Transverse colon (tissue), 4 donors: ENCODE results near the gene SLC39A11. TPM values are rescaled to one million over a fixed set of nuclear protein-coding genes. Genes with fewer than 3 reads are reported as not detected.

ENCODE experiments used
- DNase-seq: peaks from one replicate; pipeline ENCODE4 v3.0.0-alpha.2; 2019
- H3K27ac ChIP-seq, 4 donors: fragments of 200-600 bp; sonication (generic); 2 replicates each; pipeline ENCODE4 v1.5.1; 2016 to 2018; ENCODE audit warnings: inconsistent platforms in 4 of 4
- H3K27me3 ChIP-seq: fragments of 200-600 bp; sonication (generic); 2 replicates; pipeline ENCODE4 v1.5.1; 2017; ENCODE audit warnings: inconsistent platforms
- H3K36me3 ChIP-seq, 4 donors: fragments of 200-600 bp; sonication (generic); 2 replicates each; pipeline ENCODE4 v1.5.1; 2017 to 2019; ENCODE audit warnings: inconsistent platforms in 4 of 4
- H3K4me1 ChIP-seq, 4 donors: fragments of 200-600 bp; sonication (generic); 2 replicates each; pipeline ENCODE4 v1.5.1; 2017 to 2020; ENCODE audit warnings: inconsistent platforms in 4 of 4
- H3K4me3 ChIP-seq, 4 donors: fragments of 200-600 bp; sonication (generic); 1 replicate in 1 of 4; 2 replicates in 3 of 4; pipeline versions ENCODE4 v1.5.1 to v1.6.1; 2017 to 2019; ENCODE audit warnings: inconsistent platforms in 4 of 4
- H3K9me3 ChIP-seq, 2 donors: fragments of 200-600 bp; sonication (generic); 2 replicates each; pipeline ENCODE4 v1.5.1; 2017 to 2019; ENCODE audit warnings: inconsistent platforms in 2 of 2
- EP300 ChIP-seq: sonication (generic); formaldehyde crosslinking; IDR thresholded peaks from one replicate; pipeline ENCODE4 v1.6.1; 2017; ENCODE audit warnings: antibody characterized with exemption, low read depth
- POLR2A ChIP-seq: fragments of 450-650 bp; IDR thresholded peaks from one replicate; pipeline ENCODE4 v1.6.1; 2016; ENCODE audit warnings: antibody characterized with exemption, mild to moderate bottlenecking, moderate library complexity
- POLR2AphosphoS5 ChIP-seq, 3 donors: sonication (generic); formaldehyde crosslinking; IDR thresholded peaks; one replicate each; pipeline ENCODE4 v1.6.1; 2016; ENCODE audit warnings: antibody characterized with exemption in 3 of 3
- WGBS, 2 donors: methylation state at CpG; one replicate each; pipeline ENCODE4 v1.1.5; 2018; ENCODE audit warnings: low coverage in 1 of 2; 5-methylcytosine and 5-hydroxymethylcytosine counted together
- in situ Hi-C, 4 donors: fragments of 200-750 bp; cut with MboI; loops; one replicate each; pipeline versions ENCODE4 v1.15.0 to v1.15.1; 2017; ENCODE audit warnings: low sequenced_read_pairs in 3 of 4, low pct_ligation_motif_present in 1 of 4, low pct_unique_long_range_greater_than_20kb in 1 of 4
- intact Hi-C: fragments of 100-400 bp; cut with DNase I; formaldehyde crosslinking; loops from one replicate; pipeline ENCODE4 v1.15.1; 2023; ENCODE audit warnings: low total_unique reads
- total RNA-seq, 4 donors: library from RNA; depleted of rRNA; stranded (reverse); fragments of >200 nt; gene quantifications; one replicate each; pipeline ENCODE4 v1.1.0, GENCODE V29; 2016
- TF ChIP-seq, protein P1 (sequence below), 5 experiments: fragments of 200-600 bp in 3 of 5; fragments of 450-650 bp in 2 of 5; sonication (generic) in 3 of 5; IDR thresholded peaks; 1 replicate in 2 of 5; 2 replicates in 3 of 5; pipeline ENCODE4 v1.5.1; 2016 to 2017; ENCODE audit warnings: antibody characterized with exemption in 5 of 5, inconsistent platforms in 3 of 5, mild to moderate bottlenecking in 2 of 5, moderate library complexity in 1 of 5

The SLC39A11 gene
- total RNA-seq, 4 donors from 2014 or later = 20.7 to 49.7 (median 33.3) TPM

DNA sequence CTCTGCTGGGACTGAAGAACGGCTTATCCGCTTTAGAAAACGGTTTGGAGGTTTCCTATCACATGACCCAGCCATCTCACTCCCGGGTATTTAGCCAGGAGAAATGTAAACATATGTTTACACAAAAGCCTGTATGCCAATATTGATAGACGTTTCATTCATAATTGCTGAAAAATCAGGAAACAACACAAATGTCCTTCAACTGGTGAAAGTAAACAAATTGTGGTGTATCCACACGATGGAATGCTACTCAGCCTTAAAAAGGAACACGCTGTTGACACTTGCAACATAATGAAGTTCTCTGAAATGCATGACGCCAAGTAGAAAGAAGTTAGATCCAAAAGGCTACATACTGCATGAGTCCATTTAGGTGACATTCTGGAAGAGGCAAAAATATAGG lies 157.6 kb downstream of the SLC39A11 start:
- H3K27me3 ChIP-seq = no peaks in the 10 kb centered on the region
- no peak overlapping the region for H3K27ac ChIP-seq
- intact Hi-C loops (no loop called here), in situ Hi-C loops (no loop called here)
- TF ChIP-seq, protein P1, sequence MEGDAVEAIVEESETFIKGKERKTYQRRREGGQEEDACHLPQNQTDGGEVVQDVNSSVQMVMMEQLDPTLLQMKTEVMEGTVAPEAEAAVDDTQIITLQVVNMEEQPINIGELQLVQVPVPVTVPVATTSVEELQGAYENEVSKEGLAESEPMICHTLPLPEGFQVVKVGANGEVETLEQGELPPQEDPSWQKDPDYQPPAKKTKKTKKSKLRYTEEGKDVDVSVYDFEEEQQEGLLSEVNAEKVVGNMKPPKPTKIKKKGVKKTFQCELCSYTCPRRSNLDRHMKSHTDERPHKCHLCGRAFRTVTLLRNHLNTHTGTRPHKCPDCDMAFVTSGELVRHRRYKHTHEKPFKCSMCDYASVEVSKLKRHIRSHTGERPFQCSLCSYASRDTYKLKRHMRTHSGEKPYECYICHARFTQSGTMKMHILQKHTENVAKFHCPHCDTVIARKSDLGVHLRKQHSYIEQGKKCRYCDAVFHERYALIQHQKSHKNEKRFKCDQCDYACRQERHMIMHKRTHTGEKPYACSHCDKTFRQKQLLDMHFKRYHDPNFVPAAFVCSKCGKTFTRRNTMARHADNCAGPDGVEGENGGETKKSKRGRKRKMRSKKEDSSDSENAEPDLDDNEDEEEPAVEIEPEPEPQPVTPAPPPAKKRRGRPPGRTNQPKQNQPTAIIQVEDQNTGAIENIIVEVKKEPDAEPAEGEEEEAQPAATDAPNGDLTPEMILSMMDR (IDR thresholded peaks at IDR 0.05) = no peak
- DNase-seq = no peak
- no peaks in the 10 kb centered on the region for H3K4me1 ChIP-seq
- 79 to 83% methylated on average over 6 to 8 of the region's 8 CpGs for WGBS, 2 donors
- no peaks in the 10 kb centered on the region for H3K9me3 ChIP-seq
- H3K4me3 ChIP-seq = no peak overlapping the region
- H3K36me3 ChIP-seq = no peaks in the 10 kb centered on the region

DNA sequence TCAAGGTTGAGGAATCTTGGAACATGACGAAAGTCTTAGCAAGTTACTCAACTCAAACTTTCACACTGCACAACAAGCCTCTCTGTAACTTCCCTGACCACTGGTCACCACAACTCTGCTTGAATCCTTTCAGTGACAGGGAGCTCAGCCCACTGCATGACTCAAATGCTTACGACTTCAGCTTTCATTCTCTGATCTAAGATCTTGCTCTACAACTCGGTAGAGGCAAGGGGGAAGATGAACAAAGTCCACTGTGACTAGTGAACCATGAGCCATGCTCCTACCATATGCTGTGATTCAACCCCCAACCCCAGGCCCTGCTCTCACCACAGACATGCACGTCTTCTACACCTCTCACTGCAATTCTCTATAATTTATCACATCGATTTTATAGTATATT lies 160.9 kb downstream of the SLC39A11 start:
- no peak overlapping the region for H3K4me3 ChIP-seq
- no peaks in the 10 kb centered on the region for H3K27me3 ChIP-seq
- WGBS, 2 donors = 76 to 100% methylated on average over 2 to 5 of the region's 5 CpGs
- no peak for DNase-seq
- in situ Hi-C loops (no loop called here), intact Hi-C loops (no loop called here)
- TF ChIP-seq, protein P1 (IDR thresholded peaks at IDR 0.05) = no peak
- TF ChIP-seq POLR2A (no peak), EP300 (no peak), POLR2AphosphoS5 (IDR thresholded peaks at IDR 0.05) (no peak)
- no peaks in the 10 kb centered on the region for H3K36me3 ChIP-seq
- H3K27ac ChIP-seq = no peak overlapping the region
- no peaks in the 10 kb centered on the region for H3K9me3 ChIP-seq
- H3K4me1 ChIP-seq = no peaks in the 10 kb centered on the region

DNA sequence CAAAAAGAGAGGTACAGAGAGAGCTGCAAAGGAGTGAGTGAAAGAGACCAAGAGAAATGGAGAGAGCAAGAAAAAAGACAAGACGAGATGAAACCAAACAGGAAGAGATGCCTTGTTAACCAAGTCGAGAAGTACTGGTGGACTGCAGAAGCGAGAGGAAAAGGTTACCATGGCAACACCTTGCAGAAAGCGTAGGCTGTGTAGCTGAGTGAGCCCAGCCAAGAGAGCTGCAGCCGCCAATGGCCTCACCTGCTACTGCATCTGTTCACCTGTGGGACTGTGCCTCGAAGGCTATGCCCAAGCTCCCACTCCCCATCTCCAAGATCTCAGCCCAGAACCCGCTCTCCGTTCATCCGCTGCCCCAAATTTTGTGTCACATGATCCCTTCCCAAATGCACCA lies 161.3 kb downstream of the SLC39A11 start:
- no peak for DNase-seq
- Histone ChIP-seq H3K27ac (no peak overlapping the region), H3K27me3 (no peaks in the 10 kb centered on the region), H3K4me1 (no peaks in the 10 kb centered on the region), H3K9me3 (no peaks in the 10 kb centered on the region), H3K36me3 (no peaks in the 10 kb centered on the region), H3K4me3 (no peak overlapping the region)
- intact Hi-C loops = no loop called here
- WGBS, 2 donors = 72 to 82% methylated on average over 6 to 9 of the region's 9 CpGs
- TF ChIP-seq, protein P1 (IDR thresholded peaks at IDR 0.05) = no peak
- no peak for TF ChIP-seq POLR2A
- TF ChIP-seq POLR2AphosphoS5 (IDR thresholded peaks at IDR 0.05) = no peak
- TF ChIP-seq EP300 = no peak
- in situ Hi-C loops = no loop called here

DNA sequence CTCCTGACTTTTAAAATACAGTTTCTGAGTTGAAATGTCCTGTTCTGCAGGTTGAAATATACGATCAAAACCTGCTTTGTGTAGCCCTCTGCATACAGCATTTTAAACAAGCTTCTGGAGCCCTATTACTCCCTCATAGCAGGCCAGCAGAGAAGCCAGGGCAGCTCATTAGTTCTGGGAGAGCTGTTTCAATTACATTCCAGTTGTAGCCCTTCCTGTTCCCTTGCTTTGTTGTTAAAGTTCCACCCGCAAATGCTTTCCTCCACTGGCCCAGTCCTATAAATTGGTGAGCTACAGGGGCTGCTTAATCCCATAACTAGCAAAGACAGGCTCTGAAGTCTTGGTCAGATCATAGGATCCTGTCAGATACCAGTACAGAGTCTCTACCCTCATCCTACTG lies 162.5 kb downstream of the SLC39A11 start:
- in situ Hi-C loops (no loop called here), intact Hi-C loops (no loop called here)
- Histone ChIP-seq H3K4me1 (no peaks in the 10 kb centered on the region), H3K4me3 (no peak overlapping the region), H3K9me3 (no peaks in the 10 kb centered on the region), H3K27me3 (no peaks in the 10 kb centered on the region), H3K36me3 (no peaks in the 10 kb centered on the region), H3K27ac (no peak overlapping the region)
- no peak for DNase-seq
- 94% methylated on average over 2 of the region's 2 CpGs; no CpG with 5 or more reads in 1 of the 2 donors for WGBS, 2 donors
- TF ChIP-seq POLR2A = no peak
- TF ChIP-seq EP300 = no peak
- TF ChIP-seq, protein P1 (IDR thresholded peaks at IDR 0.05) = no peak
- no peak for TF ChIP-seq POLR2AphosphoS5 (IDR thresholded peaks at IDR 0.05)
